ENCODE data around the gene SLC5A2. TPM values are rescaled to one million over a fixed set of nuclear protein-coding genes. Genes with fewer than 3 reads are reported as not detected.

Gene SLC5A2
- total and polyA plus RNA-seq, 2 of the 13 experiments (the other 11 are each of a cell fraction or from before 2014, with no cell fraction given), result 0.24 to 0.97 TPM

DNA sequence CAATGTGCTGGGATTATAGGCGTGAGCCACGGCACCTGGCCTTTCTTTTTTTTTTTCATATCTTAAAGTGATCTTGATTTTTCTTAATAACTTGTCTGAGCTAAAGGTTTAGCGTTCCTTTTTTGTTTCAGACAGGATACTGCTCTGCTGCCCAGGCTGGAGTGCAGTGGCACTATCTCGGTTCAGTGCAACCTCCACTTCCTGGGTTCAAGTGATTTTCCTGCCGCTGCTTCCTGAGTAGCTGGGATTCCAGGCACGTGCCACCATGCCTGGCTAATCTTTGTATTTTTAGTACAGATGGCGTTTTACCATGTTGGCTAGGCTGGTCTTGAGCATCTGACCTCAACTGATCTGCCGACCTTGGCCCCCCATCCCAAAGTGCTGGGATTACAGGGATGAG lies 21.2 kb downstream of the SLC5A2 start:
- peaks cover 52% of the 10 kb centered on the region for H3K4me1 ChIP-seq (ENCODE audit: insufficient read depth, low read length)
- H2AFZ ChIP-seq (ENCODE audit: low read length), result no peak overlapping the region
- no TSS peak for BruUV-seq (replicated peaks)
- peaks cover 18% of the 10 kb centered on the region for H3K79me2 ChIP-seq (ENCODE audit: insufficient read depth, low read length)
- H3K9me3 ChIP-seq (ENCODE audit: low read length), result no peaks in the 10 kb centered on the region
- ATAC-seq (no peak), DNase-seq (ENCODE audit: low spot score) (no peak), FAIRE-seq (no peak)
- no peak for TF ChIP-seq ZFP41 (CRISPR knock-in tag; IDR thresholded peaks at IDR 0.05; ENCODE audit: borderline replicate concordance)
- TF ChIP-seq, protein P1, sequence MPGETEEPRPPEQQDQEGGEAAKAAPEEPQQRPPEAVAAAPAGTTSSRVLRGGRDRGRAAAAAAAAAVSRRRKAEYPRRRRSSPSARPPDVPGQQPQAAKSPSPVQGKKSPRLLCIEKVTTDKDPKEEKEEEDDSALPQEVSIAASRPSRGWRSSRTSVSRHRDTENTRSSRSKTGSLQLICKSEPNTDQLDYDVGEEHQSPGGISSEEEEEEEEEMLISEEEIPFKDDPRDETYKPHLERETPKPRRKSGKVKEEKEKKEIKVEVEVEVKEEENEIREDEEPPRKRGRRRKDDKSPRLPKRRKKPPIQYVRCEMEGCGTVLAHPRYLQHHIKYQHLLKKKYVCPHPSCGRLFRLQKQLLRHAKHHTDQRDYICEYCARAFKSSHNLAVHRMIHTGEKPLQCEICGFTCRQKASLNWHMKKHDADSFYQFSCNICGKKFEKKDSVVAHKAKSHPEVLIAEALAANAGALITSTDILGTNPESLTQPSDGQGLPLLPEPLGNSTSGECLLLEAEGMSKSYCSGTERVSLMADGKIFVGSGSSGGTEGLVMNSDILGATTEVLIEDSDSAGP (CRISPR knock-in tag; IDR thresholded peaks at IDR 0.05; ENCODE audit: borderline replicate concordance), result 0 out of 2 replicates have a peak, but pooled peaks have one; percentile 16
- peak in 1 of 2 experiments; percentile 26; a peak in 1 of 4 replicates for TF ChIP-seq POLR2A (IDR thresholded peaks at IDR 0.05; ENCODE audit: insufficient read depth in 1 of 2, low read depth in 2 of 2, low read length in 2 of 2)
- no peak for TF ChIP-seq KLF9 (CRISPR knock-in tag; IDR thresholded peaks at IDR 0.05; ENCODE audit: low read depth)
- TF ChIP-seq ZNF619 (CRISPR knock-in tag; IDR thresholded peaks at IDR 0.05), result no peak
- TF ChIP-seq, protein P2, sequence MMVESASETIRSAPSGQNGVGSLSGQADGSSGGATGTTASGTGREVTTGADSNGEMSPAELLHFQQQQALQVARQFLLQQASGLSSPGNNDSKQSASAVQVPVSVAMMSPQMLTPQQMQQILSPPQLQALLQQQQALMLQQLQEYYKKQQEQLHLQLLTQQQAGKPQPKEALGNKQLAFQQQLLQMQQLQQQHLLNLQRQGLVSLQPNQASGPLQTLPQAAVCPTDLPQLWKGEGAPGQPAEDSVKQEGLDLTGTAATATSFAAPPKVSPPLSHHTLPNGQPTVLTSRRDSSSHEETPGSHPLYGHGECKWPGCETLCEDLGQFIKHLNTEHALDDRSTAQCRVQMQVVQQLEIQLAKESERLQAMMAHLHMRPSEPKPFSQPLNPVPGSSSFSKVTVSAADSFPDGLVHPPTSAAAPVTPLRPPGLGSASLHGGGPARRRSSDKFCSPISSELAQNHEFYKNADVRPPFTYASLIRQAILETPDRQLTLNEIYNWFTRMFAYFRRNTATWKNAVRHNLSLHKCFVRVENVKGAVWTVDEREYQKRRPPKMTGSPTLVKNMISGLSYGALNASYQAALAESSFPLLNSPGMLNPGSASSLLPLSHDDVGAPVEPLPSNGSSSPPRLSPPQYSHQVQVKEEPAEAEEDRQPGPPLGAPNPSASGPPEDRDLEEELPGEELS (CRISPR knock-in tag; IDR thresholded peaks at IDR 0.05), result no peak
- no peak for TF ChIP-seq HNF4G (IDR thresholded peaks at IDR 0.05; ENCODE audit: borderline replicate concordance, low read depth, low read length)
- no peak for TF ChIP-seq HNF4G (CRISPR knock-in tag; IDR thresholded peaks at IDR 0.05; ENCODE audit: borderline replicate concordance, low read depth)
- no peaks in the 10 kb centered on the region; a peak in 1 of 5 replicates for H3K27me3 ChIP-seq (ENCODE audit: control insufficient read depth in 1 of 2, insufficient read depth in 2 of 2, low read length in 2 of 2)
- CTCF ChIA-PET (ENCODE audit: low intra/inter-chr PET ratio, low total read pairs), result no interaction called here
- H3K4me2 ChIP-seq (ENCODE audit: low read depth, low read length), result no peak overlapping the region
- no peak overlapping the region for H3K4me3 ChIP-seq (replicated peaks in 1 of 3; ENCODE audit: insufficient read depth in 1 of 3, low read depth in 2 of 3, low read length in 3 of 3)
- WGBS (ENCODE audit: low lambda C conversion rate), result 97% methylated on average over 8 of the region's 8 CpGs
- no peak overlapping the region for H3K9ac ChIP-seq (ENCODE audit: insufficient read depth, low read depth, low read length)
- H4K20me1 ChIP-seq (ENCODE audit: insufficient read depth, low read length), result no peaks in the 10 kb centered on the region
- no peak overlapping the region for H3K27ac ChIP-seq (ENCODE audit: extremely low read length, insufficient read depth, low read length)
- in situ Hi-C loops (cut with HindIII; ENCODE audit: extremely low pct_ligation_motif_present, low pct_unique_long_range_greater_than_20kb), result no loop called here
- H3K36me3 ChIP-seq (replicated peaks in 1 of 2; ENCODE audit: control insufficient read depth in 1 of 2, insufficient read depth in 2 of 2, low read length in 2 of 2), result peaks cover 2 to 24% of the 10 kb centered on the region in 2 experiments; a peak in 3 of 5 replicates
- POLR2A ChIA-PET, result interaction anchor here (1.8 kb wide), 2 partner anchors 44 to 46 kb away, joined by 7 to 8 read pairs; partner anchors contain the start of gene ARMC5
- intact Hi-C loops (cut with micrococcal nuclease; ENCODE audit: unreplicated experiment), result no loop called here
